Retinal pigment epithelial cell (primary cell): ENCODE results near the gene BTRC.

ENCODE experiments used
- DNase-seq: peaks from one replicate; pipeline ENCODE4 v3.0.0-alpha.2; 2010; ENCODE audit warnings: low read depth
- H3K4me3 ChIP-seq: 2 replicates; pipeline ENCODE4 v1.5.1; 2011; ENCODE audit warnings: mild to moderate bottlenecking, low read length, control low read depth, moderate library complexity
- CTCF ChIP-seq: conservative IDR thresholded peaks from 2 replicates; pipeline ENCODE4 v1.5.1; 2011; ENCODE audit warnings: low read depth, low read length, control low read depth, inconsistent platforms

BTRC gene

GRCh38 chr10:101493782-101494281 lies 139.9 kb downstream of the BTRC start:
- TF ChIP-seq CTCF = no peak
- H3K4me3 ChIP-seq = no peak overlapping the region
- no peak for DNase-seq

- no peak for TF ChIP-seq CTCF
- no peak overlapping the region for H3K4me3 ChIP-seq
- no peak for DNase-seq
Observed at GRCh38 chr10:101494650-101495049, 140.7 kb downstream of the BTRC start.

- no peak overlapping the region for H3K4me3 ChIP-seq
- DNase-seq = no peak
- TF ChIP-seq CTCF = peak; percentile 51
Observed at GRCh38 chr10:101495324-101495925, 141.5 kb downstream of the BTRC start.

- no peak for TF ChIP-seq CTCF
Observed at GRCh38 chr10:101504438-101504837, 150.5 kb downstream of the BTRC start.

GRCh38 chr10:101506829-101507661 lies 153.1 kb downstream of the BTRC start:
- TF ChIP-seq CTCF = no peak
- no peak overlapping the region for H3K4me3 ChIP-seq
- no peak for DNase-seq

More at GRCh38 chr10:101504438-101504837, 150.5 kb downstream of the BTRC start:
- no peak for DNase-seq
- no peak overlapping the region for H3K4me3 ChIP-seq

GRCh38 chr10:101507828-101508227 lies 153.9 kb downstream of the BTRC start:
- TF ChIP-seq CTCF = no peak
- DNase-seq = no peak
- H3K4me3 ChIP-seq = no peak overlapping the region

- TF ChIP-seq CTCF = no peak
- DNase-seq = no peak
- no peak overlapping the region for H3K4me3 ChIP-seq
Observed at GRCh38 chr10:101511938-101512337, 158.0 kb downstream of the BTRC start.
